HepG2 (cell line): ENCODE measurements around the gene ZNF749. TPM values are rescaled to one million over a fixed set of nuclear protein-coding genes. Genes with fewer than 3 reads are reported as not detected.

Experiments
- DMTF1 ChIP-seq: sonication (generic); formaldehyde crosslinking; IDR thresholded peaks from 2 replicates; pipeline ENCODE4 v1.4.0; 2020; ENCODE audit warnings: mild to moderate bottlenecking, missing genetic modification reagents
- GMEB1 ChIP-seq: sonication (generic); formaldehyde crosslinking; IDR thresholded peaks from 2 replicates; pipeline ENCODE4 v1.5.1; 2020; ENCODE audit warnings: missing genetic modification reagents, mild to moderate bottlenecking, borderline replicate concordance
- HNF4A ChIP-seq: sonication (generic); formaldehyde crosslinking; IDR thresholded peaks from 2 replicates; pipeline ENCODE4 v1.4.0; 2020; ENCODE audit warnings: missing genetic modification reagents
- IRF2 ChIP-seq: IDR thresholded peaks from 2 replicates; pipeline ENCODE4 v1.6.1; 2018; ENCODE audit warnings: missing genetic modification reagents, missing compliant biosample characterization
- KDM2A ChIP-seq: sonication (generic); formaldehyde crosslinking; IDR thresholded peaks from 2 replicates; pipeline ENCODE4 v1.4.0; 2020; ENCODE audit warnings: low read depth, missing genetic modification reagents, borderline replicate concordance
- KLF13 ChIP-seq: sonication (generic); formaldehyde crosslinking; IDR thresholded peaks from 2 replicates; pipeline ENCODE4 v1.4.0; 2020; ENCODE audit warnings: mild to moderate bottlenecking, missing genetic modification reagents
- KLF16 ChIP-seq, 2 experiments: sonication (generic) in 1 of 2; formaldehyde crosslinking in 1 of 2; IDR thresholded peaks; 2 replicates each; pipeline versions ENCODE4 v1.6.1 to v1.8.0; 2016 to 2023; ENCODE audit warnings: missing genetic modification reagents in 2 of 2, missing compliant biosample characterization in 1 of 2
- MEIS2 ChIP-seq: sonication (generic); formaldehyde crosslinking; IDR thresholded peaks from 2 replicates; pipeline ENCODE4 v1.9.0; 2021; ENCODE audit warnings: mild to moderate bottlenecking, missing genetic modification reagents
- RARG ChIP-seq: sonication (generic); formaldehyde crosslinking; IDR thresholded peaks from 2 replicates; pipeline ENCODE4 v1.4.0; 2020; ENCODE audit warnings: low read depth, mild to moderate bottlenecking, missing genetic modification reagents
- SMAD3 ChIP-seq: sonication (generic); formaldehyde crosslinking; IDR thresholded peaks from 2 replicates; pipeline ENCODE4 v1.4.0; 2020; ENCODE audit warnings: missing genetic modification reagents
- SP5 ChIP-seq: IDR thresholded peaks from 2 replicates; pipeline ENCODE4 v1.6.1; 2016; ENCODE audit warnings: low read depth, borderline replicate concordance
- THRA ChIP-seq: sonication (generic); formaldehyde crosslinking; IDR thresholded peaks from 2 replicates; pipeline ENCODE4 v1.4.0; 2020; ENCODE audit warnings: missing genetic modification reagents, borderline replicate concordance
- ZMYM3 ChIP-seq: sonication (generic); formaldehyde crosslinking; IDR thresholded peaks from 2 replicates; pipeline ENCODE4 v1.5.1; 2020; ENCODE audit warnings: mild to moderate bottlenecking, missing genetic modification reagents
- ZNF713 ChIP-seq: sonication (generic); formaldehyde crosslinking; IDR thresholded peaks from 2 replicates; pipeline ENCODE4 v1.4.0; 2020; ENCODE audit warnings: mild to moderate bottlenecking, missing genetic modification reagents
- ZNF790 ChIP-seq: sonication (generic); formaldehyde crosslinking; IDR thresholded peaks from 2 replicates; pipeline ENCODE4 v1.8.0; 2022; ENCODE audit warnings: missing genetic modification reagents, mild to moderate bottlenecking, borderline replicate concordance
- polyA plus RNA-seq, 8 experiments: library from polyadenylated mRNA; depleted of rRNA in 3 of 8; stranded (reverse) in 7 of 8; unstranded in 1 of 8; fragments of >200 nt; fragmentation: Illumina TruSeq in 4 of 8; extraction: Trizol in 4 of 8; gene quantifications; 2 replicates each; pipeline versions ENCODE4 v1.2.1 to v1.2.3, GENCODE V29; 2011 to 2016; ENCODE audit warnings: low read depth in 4 of 8, missing spikeins in 1 of 8, mixed read lengths in 1 of 8; ENCODE audit not compliant: insufficient read depth in 1 of 8
- total RNA-seq, 5 experiments: library from RNA; depleted of rRNA; stranded (reverse); fragments of >200 nt; fragmentation: Illumina TruSeq; extraction: Trizol; gene quantifications; 2 replicates each; pipeline ENCODE4 v1.2.3, GENCODE V29; 2016; ENCODE audit warnings: low read depth in 1 of 5
- TF ChIP-seq, protein P1 (sequence below): sonication (generic); formaldehyde crosslinking; IDR thresholded peaks from 2 replicates; pipeline ENCODE4 v1.8.1; 2023; ENCODE audit warnings: mild to moderate bottlenecking, missing genetic modification reagents
- TF ChIP-seq, protein P2 (sequence below): sonication (generic); formaldehyde crosslinking; IDR thresholded peaks from 2 replicates; pipeline ENCODE4 v1.4.0; 2020; ENCODE audit warnings: mild to moderate bottlenecking, missing genetic modification reagents
- TF ChIP-seq, protein P3 (sequence below): sonication (generic); formaldehyde crosslinking; IDR thresholded peaks from 2 replicates; pipeline ENCODE4 v1.5.0; 2020; ENCODE audit warnings: missing genetic modification reagents
- TF ChIP-seq, protein P4 (sequence below): sonication (generic); formaldehyde crosslinking; IDR thresholded peaks from 2 replicates; pipeline ENCODE4 v1.4.0; 2020; ENCODE audit warnings: mild to moderate bottlenecking, missing genetic modification reagents

Gene ZNF749
- total and polyA plus RNA-seq, 2 of the 13 experiments (the other 11 are each of a cell fraction or from before 2014, with no cell fraction given): 18.9 to 21.0 TPM

GRCh38 chr19:57410877-57411671 lies 24.1 kb upstream of the ZNF749 start, which contains the start of gene ZNF17 (continued):
- TF ChIP-seq, protein P1, sequence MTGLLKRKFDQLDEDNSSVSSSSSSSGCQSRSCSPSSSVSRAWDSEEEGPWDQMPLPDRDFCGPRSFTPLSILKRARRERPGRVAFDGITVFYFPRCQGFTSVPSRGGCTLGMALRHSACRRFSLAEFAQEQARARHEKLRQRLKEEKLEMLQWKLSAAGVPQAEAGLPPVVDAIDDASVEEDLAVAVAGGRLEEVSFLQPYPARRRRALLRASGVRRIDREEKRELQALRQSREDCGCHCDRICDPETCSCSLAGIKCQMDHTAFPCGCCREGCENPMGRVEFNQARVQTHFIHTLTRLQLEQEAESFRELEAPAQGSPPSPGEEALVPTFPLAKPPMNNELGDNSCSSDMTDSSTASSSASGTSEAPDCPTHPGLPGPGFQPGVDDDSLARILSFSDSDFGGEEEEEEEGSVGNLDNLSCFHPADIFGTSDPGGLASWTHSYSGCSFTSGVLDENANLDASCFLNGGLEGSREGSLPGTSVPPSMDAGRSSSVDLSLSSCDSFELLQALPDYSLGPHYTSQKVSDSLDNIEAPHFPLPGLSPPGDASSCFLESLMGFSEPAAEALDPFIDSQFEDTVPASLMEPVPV: no peak
- TF ChIP-seq MEIS2 (CRISPR knock-in tag) (no peak), KLF13 (CRISPR knock-in tag) (no peak), HNF4A (no peak), KLF16 (CRISPR knock-in tag; IDR thresholded peaks at IDR 0.05) (peak in 1 of 2 experiments; percentile 69; a peak in 1 of 4 replicates), THRA (CRISPR knock-in tag) (0 out of 2 replicates have a peak, but pooled peaks have one; percentile 37), SP5 (CRISPR knock-in tag) (0 out of 2 replicates have a peak, but pooled peaks have one; percentile 23), RARG (no peak), DMTF1 (no peak), ZMYM3 (CRISPR knock-in tag) (no peak), IRF2 (CRISPR knock-in tag) (peak; percentile 93), GMEB1 (CRISPR knock-in tag) (peak; percentile 100), ZNF713 (CRISPR knock-in tag) (0 out of 2 replicates have a peak, but pooled peaks have one; percentile 40), ZNF790 (CRISPR knock-in tag) (no peak), KDM2A (CRISPR knock-in tag) (peak; percentile 94), SMAD3 (CRISPR knock-in tag) (peak; percentile 70)
- TF ChIP-seq, protein P2, sequence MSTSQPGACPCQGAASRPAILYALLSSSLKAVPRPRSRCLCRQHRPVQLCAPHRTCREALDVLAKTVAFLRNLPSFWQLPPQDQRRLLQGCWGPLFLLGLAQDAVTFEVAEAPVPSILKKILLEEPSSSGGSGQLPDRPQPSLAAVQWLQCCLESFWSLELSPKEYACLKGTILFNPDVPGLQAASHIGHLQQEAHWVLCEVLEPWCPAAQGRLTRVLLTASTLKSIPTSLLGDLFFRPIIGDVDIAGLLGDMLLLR: peak; percentile 60; the same call in 1 of the 2 replicates
- TF ChIP-seq, protein P3, sequence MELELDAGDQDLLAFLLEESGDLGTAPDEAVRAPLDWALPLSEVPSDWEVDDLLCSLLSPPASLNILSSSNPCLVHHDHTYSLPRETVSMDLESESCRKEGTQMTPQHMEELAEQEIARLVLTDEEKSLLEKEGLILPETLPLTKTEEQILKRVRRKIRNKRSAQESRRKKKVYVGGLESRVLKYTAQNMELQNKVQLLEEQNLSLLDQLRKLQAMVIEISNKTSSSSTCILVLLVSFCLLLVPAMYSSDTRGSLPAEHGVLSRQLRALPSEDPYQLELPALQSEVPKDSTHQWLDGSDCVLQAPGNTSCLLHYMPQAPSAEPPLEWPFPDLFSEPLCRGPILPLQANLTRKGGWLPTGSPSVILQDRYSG: no peak
- TF ChIP-seq, protein P4, sequence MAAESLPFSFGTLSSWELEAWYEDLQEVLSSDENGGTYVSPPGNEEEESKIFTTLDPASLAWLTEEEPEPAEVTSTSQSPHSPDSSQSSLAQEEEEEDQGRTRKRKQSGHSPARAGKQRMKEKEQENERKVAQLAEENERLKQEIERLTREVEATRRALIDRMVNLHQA (CRISPR knock-in tag): no peak
